Measurements from ENCODE around the gene SUCO.
"Not testable (repeated sequence)": the region's sequence is repeated elsewhere in the genome, so short reads cannot be mapped to it uniquely, and the experiment has no call there.

Gene SUCO

DNA sequence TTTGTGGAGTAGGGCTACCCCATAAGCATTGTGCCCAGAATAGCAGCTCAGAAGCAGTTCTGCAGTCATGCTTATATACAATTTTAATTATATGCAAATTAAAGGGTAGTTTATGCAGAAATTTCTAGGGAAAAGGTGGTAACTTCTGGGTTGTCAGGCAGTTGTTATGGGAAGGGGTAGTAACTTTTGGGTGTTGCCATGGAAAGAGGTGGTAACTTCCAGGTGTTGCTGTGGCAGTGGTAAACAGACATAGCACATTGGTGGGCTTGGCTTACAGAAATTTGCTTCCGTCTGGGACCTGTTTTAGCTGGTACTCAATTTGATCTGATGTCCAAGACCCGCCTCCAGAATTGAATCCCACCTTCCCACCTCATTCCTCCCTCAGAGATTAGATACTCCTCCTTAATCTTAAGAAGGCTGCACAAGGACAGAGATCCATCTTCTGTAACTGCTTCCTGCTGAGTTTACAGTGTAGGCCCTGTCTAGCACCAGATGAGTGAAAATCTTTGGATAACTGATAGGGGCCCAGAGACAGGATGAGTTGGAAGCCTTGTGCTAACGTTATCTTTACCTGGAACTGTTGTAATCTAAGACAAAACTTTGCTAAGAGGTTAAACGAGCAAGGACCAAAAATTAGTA is 26.7 kb downstream of the SUCO start:
- DNase-seq (ENCODE audit: extremely low read depth in 1 of 2, low read depth in 1 of 2), result no peak

DNA sequence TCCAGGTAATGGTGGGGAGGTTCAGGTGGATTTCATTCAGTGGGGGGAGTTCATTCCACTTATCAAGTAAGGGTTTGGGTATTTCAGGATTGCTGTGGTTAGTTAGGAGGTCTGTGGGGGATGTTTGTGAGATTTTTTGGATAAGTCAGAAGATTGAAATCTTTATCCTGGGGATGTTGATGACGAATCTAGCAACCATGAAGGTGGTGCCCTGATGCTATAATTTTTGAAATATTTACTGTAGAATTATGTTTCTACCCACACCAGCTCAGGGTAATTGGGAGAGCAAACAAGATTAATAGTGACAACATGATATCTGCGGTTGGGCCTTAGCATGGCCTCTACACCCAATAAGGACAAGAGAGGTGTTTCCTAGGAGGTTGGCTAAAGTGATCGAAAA is 28.3 kb downstream of the SUCO start:
- DNase-seq (ENCODE audit: extremely low read depth in 1 of 2, low read depth in 1 of 2), result no peak

DNA sequence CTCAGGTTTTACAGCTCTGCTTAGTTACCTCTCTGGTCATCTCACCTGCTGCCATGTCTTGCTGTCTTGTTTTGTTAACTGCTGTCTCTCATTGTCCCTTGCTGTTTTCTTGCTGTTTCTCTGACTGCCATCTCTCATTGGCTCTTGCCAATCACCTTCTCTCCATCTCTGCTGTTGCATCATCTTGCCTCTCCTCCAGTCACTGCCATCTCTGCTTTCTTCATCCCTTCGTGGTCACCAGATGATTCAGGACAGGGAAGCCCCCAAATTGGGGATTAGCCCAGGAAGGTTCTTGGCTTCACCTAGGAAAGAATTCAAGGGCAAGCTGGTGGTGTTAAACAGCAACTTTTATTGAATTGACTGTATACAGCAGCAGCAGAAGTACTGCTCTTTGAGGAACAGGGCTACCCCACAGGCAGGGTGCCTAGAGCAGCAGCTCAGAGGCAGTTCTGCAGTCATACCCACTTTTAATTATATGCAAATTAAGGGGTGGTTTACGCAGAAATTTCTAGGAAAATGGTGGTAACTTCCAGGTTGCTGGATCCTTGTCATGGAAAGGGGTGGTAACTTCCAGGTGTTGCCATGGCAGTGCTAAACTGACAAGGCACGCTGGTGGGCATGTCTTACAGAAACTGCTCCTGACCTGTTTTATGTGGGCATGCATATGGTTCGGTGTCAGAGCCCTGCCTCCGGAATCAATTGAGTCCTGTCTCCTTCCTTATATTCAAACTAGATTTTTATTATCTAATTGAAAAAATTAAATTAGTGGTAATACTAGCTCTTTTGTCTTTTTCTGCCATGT is 33.4 kb downstream of the SUCO start:
- no peak for DNase-seq (ENCODE audit: extremely low read depth in 1 of 2, low read depth in 1 of 2)

GRCh38 chr1:172567720-172568119 is 34.8 kb downstream of the SUCO start:
- no peak for DNase-seq (ENCODE audit: extremely low read depth in 1 of 2, low read depth in 1 of 2)

GRCh38 chr1:172574080-172574479 is 41.1 kb downstream of the SUCO start:
- no peak for DNase-seq (ENCODE audit: extremely low read depth in 1 of 2, low read depth in 1 of 2)

DNA sequence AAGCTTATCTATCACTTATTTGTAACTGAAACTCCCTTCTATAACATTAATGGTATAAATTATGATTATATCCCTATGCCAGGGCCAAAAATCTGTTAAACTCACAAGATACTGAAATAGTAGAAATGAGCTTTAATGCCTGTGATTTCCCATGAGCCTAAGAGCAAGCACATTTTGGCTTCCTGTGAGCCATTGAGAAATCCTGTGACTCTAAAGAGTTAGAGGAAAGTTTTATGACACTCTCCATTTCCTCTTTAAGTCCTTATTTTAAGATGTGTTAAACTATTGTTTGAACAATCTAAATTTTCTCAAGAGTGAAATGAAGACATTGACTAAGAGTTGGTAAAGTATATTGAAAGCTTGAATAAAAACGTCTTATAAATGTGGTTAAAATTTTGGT is 45.6 kb downstream of the SUCO start:
- no peak for DNase-seq (ENCODE audit: extremely low read depth in 1 of 2, low read depth in 1 of 2)

DNA sequence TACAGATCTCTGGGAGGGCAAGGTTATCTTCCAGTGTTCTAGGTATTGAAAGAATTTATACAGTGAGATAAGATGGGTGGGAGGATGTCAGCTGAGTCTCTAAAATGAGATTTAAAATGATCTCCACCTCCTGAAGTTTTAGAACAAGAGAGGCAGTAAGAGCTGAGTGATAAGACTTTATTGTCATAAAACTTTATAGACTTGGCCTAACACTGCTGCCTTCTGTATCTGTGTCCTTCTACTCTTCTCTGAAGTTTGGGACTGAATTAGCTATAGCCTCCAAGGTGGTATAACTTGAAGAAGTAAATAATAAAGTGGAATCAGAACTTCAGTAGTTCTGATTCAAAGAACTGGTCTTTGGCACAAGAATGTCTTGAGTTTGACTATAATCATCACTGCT is 48.3 kb downstream of the SUCO start:
- DNase-seq (ENCODE audit: extremely low read depth in 1 of 2, low read depth in 1 of 2), result no peak

- no peak for DNase-seq (ENCODE audit: extremely low read depth in 1 of 2, low read depth in 1 of 2)
Measured at GRCh38 chr1:172581779-172582178, 48.8 kb downstream of the SUCO start.

DNA sequence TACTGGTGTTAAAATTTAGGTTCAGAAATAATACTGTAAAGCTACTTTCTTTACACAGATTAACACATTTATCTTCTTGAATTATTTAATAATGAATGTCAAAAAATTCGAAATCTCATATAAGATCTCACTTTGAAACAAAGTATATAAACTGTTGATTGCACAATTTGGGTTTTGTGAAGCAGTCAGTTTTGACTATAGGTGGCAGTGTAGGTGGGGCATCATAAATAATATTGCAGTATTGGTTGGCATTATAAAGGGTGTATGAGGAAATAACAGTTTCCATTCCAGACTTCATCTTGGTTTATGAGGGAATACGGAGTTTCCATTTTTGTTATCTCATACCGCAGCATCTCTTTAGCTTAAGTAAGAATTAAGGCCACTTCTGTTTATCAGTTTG is 49.9 kb downstream of the SUCO start:
- no peak for DNase-seq (ENCODE audit: extremely low read depth in 1 of 2, low read depth in 1 of 2)

- no peak for DNase-seq (ENCODE audit: extremely low read depth in 1 of 2, low read depth in 1 of 2)
Measured at GRCh38 chr1:172585348-172585747, 52.4 kb downstream of the SUCO start.

- no peak for DNase-seq (ENCODE audit: extremely low read depth in 1 of 2, low read depth in 1 of 2)
Measured at GRCh38 chr1:172585861-172586260, 52.9 kb downstream of the SUCO start.

DNA sequence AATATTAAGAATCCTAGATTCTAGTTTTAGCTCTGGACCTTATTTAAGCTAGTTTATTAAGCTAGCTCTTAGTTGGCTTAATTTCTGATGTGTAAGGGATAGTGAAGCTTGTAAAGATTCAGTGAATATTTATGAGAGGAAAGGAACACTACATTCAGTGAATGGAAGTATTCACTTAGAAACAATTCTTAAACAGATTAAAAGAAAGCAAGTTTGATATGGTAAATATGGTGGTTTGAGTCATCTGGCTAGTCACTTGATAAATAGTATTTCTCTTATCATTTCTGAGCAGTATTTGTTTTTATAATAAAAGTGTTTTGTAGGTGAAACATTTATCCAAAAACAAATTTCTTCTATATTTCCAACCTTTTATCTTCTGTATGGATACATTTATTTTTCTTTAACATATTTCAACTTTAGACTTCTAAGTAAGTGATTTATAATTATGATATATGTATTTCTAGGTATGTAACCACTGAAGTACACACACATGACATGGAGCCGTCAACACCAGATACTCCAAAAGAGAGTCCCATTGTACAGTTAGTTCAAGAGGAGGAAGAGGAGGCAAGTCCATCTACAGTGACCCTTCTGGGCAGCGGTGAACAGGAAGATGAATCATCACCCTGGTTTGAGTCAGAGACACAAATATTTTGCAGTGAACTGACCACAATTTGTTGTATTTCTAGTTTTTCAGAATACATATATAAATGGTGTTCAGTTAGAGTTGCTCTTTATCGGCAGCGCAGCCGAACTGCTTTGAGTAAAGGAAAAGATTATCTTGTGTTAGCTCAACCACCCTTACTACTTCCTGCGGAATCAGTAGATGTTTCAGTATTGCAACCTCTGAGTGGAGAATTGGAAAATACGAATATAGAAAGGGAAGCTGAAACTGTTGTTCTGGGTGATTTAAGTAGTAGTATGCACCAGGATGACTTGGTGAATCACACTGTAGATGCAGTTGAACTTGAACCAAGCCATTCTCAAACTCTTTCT is 55.6 kb downstream of the SUCO start:
- no peak for DNase-seq (ENCODE audit: extremely low read depth in 1 of 2, low read depth in 1 of 2)

DNA sequence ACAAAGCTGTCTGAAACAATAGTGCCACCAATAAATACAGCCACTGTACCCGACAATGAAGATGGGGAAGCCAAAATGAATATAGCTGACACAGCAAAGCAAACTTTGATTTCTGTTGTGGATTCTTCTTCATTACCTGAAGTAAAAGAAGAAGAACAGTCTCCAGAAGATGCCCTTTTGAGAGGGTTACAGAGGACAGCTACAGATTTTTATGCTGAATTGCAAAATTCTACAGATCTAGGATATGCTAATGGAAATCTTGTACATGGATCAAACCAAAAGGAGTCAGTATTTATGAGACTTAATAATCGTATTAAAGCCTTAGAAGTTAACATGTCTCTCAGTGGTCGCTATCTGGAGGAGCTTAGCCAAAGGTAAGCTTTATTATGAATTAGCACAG is 56.6 kb downstream of the SUCO start:
- no peak for DNase-seq (ENCODE audit: extremely low read depth in 1 of 2, low read depth in 1 of 2)

DNA sequence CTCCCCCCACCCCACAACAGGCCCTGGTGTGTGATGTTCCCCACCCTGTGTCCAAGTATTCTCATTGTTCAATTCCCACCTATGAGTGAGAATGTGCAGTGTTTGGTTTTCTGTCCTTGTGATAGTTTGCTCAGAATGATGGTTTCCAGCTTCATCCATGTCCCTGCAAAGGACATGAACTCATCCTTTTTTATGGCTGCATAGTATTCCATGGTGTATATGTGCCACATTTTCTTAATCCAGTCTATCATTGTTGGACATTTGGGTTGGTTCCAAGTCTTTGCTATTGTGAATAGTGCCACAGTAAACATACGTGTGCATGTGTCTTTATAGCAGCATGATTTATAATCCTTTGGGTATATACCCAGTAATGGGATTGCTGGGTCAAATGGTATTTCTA is 58.5 kb downstream of the SUCO start:
- not testable (repeated sequence) for DNase-seq (ENCODE audit: extremely low read depth in 1 of 2, low read depth in 1 of 2)

GRCh38 chr1:172595066-172595465 is 62.1 kb downstream of the SUCO start:
- not testable (repeated sequence) for DNase-seq (ENCODE audit: extremely low read depth in 1 of 2, low read depth in 1 of 2)

DNA sequence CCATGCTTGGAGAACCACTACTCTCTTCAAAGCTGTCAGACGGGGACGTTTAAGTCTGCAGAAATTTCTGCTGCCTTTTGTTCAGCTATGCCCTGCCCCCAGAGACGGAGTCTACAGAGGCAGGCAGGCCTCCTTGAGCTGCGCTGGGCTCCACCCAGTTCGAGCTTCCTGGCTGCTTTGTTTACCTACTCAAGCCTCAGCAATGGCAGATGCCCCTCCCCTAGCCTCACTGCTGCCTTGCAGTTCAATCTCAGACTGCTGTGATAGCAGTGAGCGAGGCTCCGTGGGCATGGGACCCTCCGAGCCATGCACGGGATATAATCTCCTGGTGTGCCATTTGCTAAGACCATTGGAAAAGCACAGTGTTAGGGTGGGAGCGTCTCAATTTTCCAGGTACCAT is 63.8 kb downstream of the SUCO start:
- DNase-seq (ENCODE audit: extremely low read depth in 1 of 2, low read depth in 1 of 2), result not testable (repeated sequence)

GRCh38 chr1:172599912-172600311 is 67.0 kb downstream of the SUCO start:
- no peak for DNase-seq (ENCODE audit: extremely low read depth in 1 of 2, low read depth in 1 of 2)

DNA sequence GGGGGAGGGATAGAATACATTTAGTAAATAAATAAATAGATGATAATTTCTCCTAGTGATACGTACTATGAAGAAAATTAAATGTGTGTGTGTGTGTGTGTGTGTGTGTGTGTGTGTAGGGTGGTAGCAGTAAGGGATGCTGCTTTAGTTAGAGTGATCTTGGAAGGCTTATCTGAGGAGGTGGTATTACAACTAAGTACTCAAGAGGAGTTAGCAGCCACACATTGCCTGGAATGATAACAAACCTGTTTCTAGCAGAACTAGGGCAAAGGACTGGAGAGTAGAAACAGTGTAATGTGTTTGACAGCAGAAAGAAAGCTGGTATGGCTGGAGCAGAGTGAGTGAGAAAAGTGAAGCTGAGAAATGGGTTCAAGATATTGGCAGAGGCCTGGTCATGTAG is 67.7 kb downstream of the SUCO start:
- no peak for DNase-seq (ENCODE audit: extremely low read depth in 1 of 2, low read depth in 1 of 2)

GRCh38 chr1:172601046-172601630 is 68.2 kb downstream of the SUCO start:
- no peak for DNase-seq (ENCODE audit: extremely low read depth in 1 of 2, low read depth in 1 of 2)

- no peak for DNase-seq (ENCODE audit: extremely low read depth in 1 of 2, low read depth in 1 of 2)
Measured at GRCh38 chr1:172602706-172603105, 69.8 kb downstream of the SUCO start.

GRCh38 chr1:172603816-172604215 is 70.9 kb downstream of the SUCO start:
- no peak for DNase-seq (ENCODE audit: extremely low read depth in 1 of 2, low read depth in 1 of 2)
